ENCODE measurements around the gene IER5.
A peak's percentile ranks its signal among the peaks of the same experiment; 100 is the strongest.

The IER5 gene

GRCh38 chr1:181099152-181100014 is 10.9 kb downstream of the IER5 start:
- DNase-seq = no peak

GRCh38 chr1:181100015-181100905 is 11.8 kb downstream of the IER5 start:
- DNase-seq = no peak

GRCh38 chr1:181100934-181101333 is 12.4 kb downstream of the IER5 start:
- DNase-seq = no peak

- DNase-seq = peak; percentile 72
Measured at GRCh38 chr1:181101581-181102226, 13.2 kb downstream of the IER5 start.

- DNase-seq = no peak
Measured at GRCh38 chr1:181102841-181103240, 14.3 kb downstream of the IER5 start.

GRCh38 chr1:181103399-181103798 is 14.9 kb downstream of the IER5 start:
- no peak for DNase-seq

- DNase-seq = no peak
Measured at GRCh38 chr1:181104042-181104789, 15.7 kb downstream of the IER5 start.

GRCh38 chr1:181104790-181105133 is 16.3 kb downstream of the IER5 start:
- DNase-seq = no peak

GRCh38 chr1:181105134-181106021 is 16.9 kb downstream of the IER5 start:
- peak; percentile 67 for DNase-seq

- DNase-seq = no peak
Measured at GRCh38 chr1:181106022-181106312, 17.5 kb downstream of the IER5 start.

- DNase-seq = no peak
Measured at GRCh38 chr1:181106479-181106878, 18.0 kb downstream of the IER5 start.

- DNase-seq = no peak
Measured at GRCh38 chr1:181107711-181108110, 19.2 kb downstream of the IER5 start.

- no peak for DNase-seq
Measured at GRCh38 chr1:181108304-181108867, 19.9 kb downstream of the IER5 start.

- DNase-seq = no peak
Measured at GRCh38 chr1:181110013-181110412, 21.5 kb downstream of the IER5 start.

GRCh38 chr1:181111559-181111958 is 23.1 kb downstream of the IER5 start:
- DNase-seq = no peak

GRCh38 chr1:181112071-181112929 is 23.8 kb downstream of the IER5 start:
- no peak for DNase-seq

- DNase-seq = no peak
Measured at GRCh38 chr1:181113059-181113641, 24.6 kb downstream of the IER5 start.

GRCh38 chr1:181114574-181115367 is 26.3 kb downstream of the IER5 start:
- no peak for DNase-seq

- no peak for DNase-seq
Measured at GRCh38 chr1:181115368-181115684, 26.8 kb downstream of the IER5 start.
